K562 (cell line): ENCODE data around the gene SUN5. TPM values are rescaled to one million over a fixed set of nuclear protein-coding genes. Genes with fewer than 3 reads are reported as not detected.

Source experiments
- ATAC-seq: fragments of 200-7000 bp; cut with Tn5 transposase; 3 replicates; pipeline ENCODE4 v1.9.1; 2020; ENCODE audit warnings: moderate library complexity
- BruUV-seq: library from RNA; stranded (reverse); fragments of 400-500 nt; replicated peaks from 2 replicates; lab custom pipeline; 2021; lab: Mats Ljungman, UMichigan
- CTCF ChIA-PET: fragments of 300-600 bp; formaldehyde crosslinking; extraction: SDS; loops from one replicate; lab custom pipeline; 2021; ENCODE audit warnings: low intra/inter-chr PET ratio; lab: Yijun Ruan, JAX
- POLR2A ChIA-PET: fragments of 300-600, 350-650 bp; sonication (Branson Sonifier 250); formaldehyde crosslinking; extraction: SDS; loops from one replicate; lab custom pipeline; 2021; ENCODE audit warnings: antibody characterized with exemption, inconsistent platforms; lab: Yijun Ruan, JAX
- DNase-seq, 4 experiments: peaks; one replicate each; pipeline versions ENCODE4 v3.0.0 to v3.0.0-alpha.2; 2011 to 2018; ENCODE audit warnings: low spot score in 3 of 4, mixed read lengths in 3 of 4; ENCODE audit errors: extremely low read depth in 1 of 4
- FAIRE-seq: peaks from 2 replicates; lab custom pipeline; 2011; peaks lifted over from hg19 to GRCh38; lab: Jason Lieb, UNC
- H2AFZ ChIP-seq: 2 replicates; pipeline ENCODE4 v1.6.0; 2011; ENCODE audit warnings: low read depth, low read length, control low read depth, inconsistent platforms
- H3K27ac ChIP-seq: fragments of 200-600 bp; 3 replicates; pipeline ENCODE4 v1.8.0; 2011; ENCODE audit warnings: low read depth, mild to moderate bottlenecking, control low read depth, inconsistent platforms, low read length, moderate library complexity, mixed read lengths; ENCODE audit errors: extremely low read depth
- H3K27me3 ChIP-seq, 2 experiments: fragments of 300-600 bp in 1 of 2; 2 replicates in 1 of 2; 3 replicates in 1 of 2; pipeline versions ENCODE4 v1.6.0 to v1.8.0; 2011; ENCODE audit warnings: inconsistent platforms in 2 of 2, low read length in 2 of 2, mild to moderate bottlenecking in 1 of 2, mixed read lengths in 1 of 2, moderate library complexity in 1 of 2; ENCODE audit not compliant: control insufficient read depth in 2 of 2, insufficient read depth in 2 of 2
- H3K36me3 ChIP-seq: fragments of 300-600 bp; 3 replicates; pipeline ENCODE4 v1.8.0; 2011; ENCODE audit warnings: mild to moderate bottlenecking, low read length, inconsistent platforms; ENCODE audit not compliant: control insufficient read depth, insufficient read depth
- H3K4me1 ChIP-seq, 2 experiments: fragments of 200-600 bp in 1 of 2; replicated peaks in 1 of 2; 2 replicates in 1 of 2; 3 replicates in 1 of 2; pipeline versions ENCODE4 v1.5.1 to v1.8.0; 2011; ENCODE audit warnings: inconsistent platforms in 2 of 2, low read length in 2 of 2, mild to moderate bottlenecking in 1 of 2, mixed read lengths in 1 of 2, moderate library complexity in 1 of 2; ENCODE audit not compliant: control insufficient read depth in 2 of 2, insufficient read depth in 2 of 2
- H3K4me2 ChIP-seq: 2 replicates; pipeline ENCODE4 v1.6.1; 2011; ENCODE audit warnings: low read length, control low read depth, inconsistent platforms, mixed read lengths; ENCODE audit not compliant: insufficient read depth
- H3K4me3 ChIP-seq: fragments of 200-600 bp; sonication (generic), shearing (Covaris generic); 2 replicates; pipeline ENCODE4 v1.5.1; 2016; ENCODE audit warnings: control low read depth, inconsistent platforms
- H3K79me2 ChIP-seq: fragments of 200-600 bp; 3 replicates; pipeline ENCODE4 v1.8.0; 2011; ENCODE audit warnings: low read length, inconsistent platforms; ENCODE audit not compliant: control insufficient read depth, insufficient read depth
- H3K9ac ChIP-seq, 2 experiments: 2 replicates each; pipeline versions ENCODE4 v1.6.0 to v1.6.1; 2011; ENCODE audit warnings: low read depth in 2 of 2, low read length in 2 of 2, control low read depth in 1 of 2, inconsistent platforms in 1 of 2, mild to moderate bottlenecking in 1 of 2, mixed read lengths in 1 of 2; ENCODE audit not compliant: insufficient read depth in 1 of 2
- H3K9me1 ChIP-seq: one replicate; pipeline ENCODE4 v1.6.0; 2011; ENCODE audit warnings: inconsistent platforms, mild to moderate bottlenecking, low read length, moderate library complexity; ENCODE audit not compliant: control insufficient read depth, insufficient read depth
- H3K9me3 ChIP-seq: replicated peaks from 2 replicates; pipeline ENCODE4 v1.5.1; 2011; ENCODE audit warnings: low read depth, low read length, inconsistent platforms; ENCODE audit not compliant: control insufficient read depth, insufficient read depth
- H4K20me1 ChIP-seq: replicated peaks from 2 replicates; pipeline ENCODE4 v1.6.1; 2011; ENCODE audit warnings: low read length, inconsistent platforms, mixed read lengths; ENCODE audit not compliant: control insufficient read depth, insufficient read depth
- CBX5 ChIP-seq: IDR thresholded peaks from 2 replicates; pipeline ENCODE4 v1.6.1; 2014; ENCODE audit warnings: low read depth, borderline replicate concordance
- CREM ChIP-seq: IDR thresholded peaks from 2 replicates; pipeline ENCODE4 v1.6.1; 2014; ENCODE audit warnings: antibody characterized with exemption, low read depth
- ELK1 ChIP-seq: sonication (generic); formaldehyde crosslinking; IDR thresholded peaks from 2 replicates; pipeline ENCODE4 v1.8.1; 2022; ENCODE audit warnings: missing genetic modification reagents
- HNRNPH1 ChIP-seq: fragments of 200-400 bp; formaldehyde crosslinking; optimal IDR thresholded peaks from 2 replicates; pipeline ENCODE3; 2017; ENCODE audit warnings: low read depth, mild to moderate bottlenecking, low read length, moderate library complexity
- MIER1 ChIP-seq: fragments of 450-650 bp; IDR thresholded peaks from 2 replicates; pipeline ENCODE4 v1.6.1; 2016; ENCODE audit warnings: antibody characterized with exemption, mild to moderate bottlenecking, low read depth
- SRSF7 ChIP-seq: fragments of 200-400 bp; formaldehyde crosslinking; optimal IDR thresholded peaks from 2 replicates; pipeline ENCODE3; 2017; ENCODE audit warnings: mild to moderate bottlenecking, low read depth, low read length
- TAF1 ChIP-seq: IDR thresholded peaks from 2 replicates; pipeline ENCODE4 v1.6.1; 2011; ENCODE audit warnings: mild to moderate bottlenecking, low read length, moderate library complexity; ENCODE audit not compliant: insufficient read depth, control insufficient read depth, severe bottlenecking; ENCODE audit errors: extremely low read depth
- TEAD2 ChIP-seq: fragments of 450-650 bp; IDR thresholded peaks from 2 replicates; pipeline ENCODE4 v1.6.1; 2016; ENCODE audit warnings: missing genetic modification characterization, control low read depth, missing compliant biosample characterization
- TFE3 ChIP-seq: fragments of 450-650 bp; formaldehyde crosslinking; IDR thresholded peaks from 2 replicates; pipeline ENCODE4 v1.4.0; 2020; ENCODE audit warnings: mild to moderate bottlenecking, mixed read lengths
- TSC22D4 ChIP-seq: fragments of 450-650 bp; IDR thresholded peaks from 2 replicates; pipeline ENCODE4 v1.6.1; 2016; ENCODE audit warnings: missing genetic modification characterization, missing biosample characterization, control low read depth
- TSHZ1 ChIP-seq: fragments of 250-450 bp; sonication (Bioruptor Pico); IDR thresholded peaks from 2 replicates; pipeline ENCODE4 v1.4.0; 2020; ENCODE audit warnings: mild to moderate bottlenecking, moderate library complexity
- ZFP1 ChIP-seq: fragments of 450-650 bp; formaldehyde crosslinking; IDR thresholded peaks from 2 replicates; pipeline ENCODE4 v1.4.0; 2020; ENCODE audit warnings: mild to moderate bottlenecking, mixed read lengths
- ZMIZ1 ChIP-seq, 2 experiments: fragments of 150-350 bp in 1 of 2; IDR thresholded peaks; 2 replicates each; pipeline ENCODE4 v1.6.1; 2012 to 2016; ENCODE audit warnings: low read depth in 2 of 2, low read length in 2 of 2, mild to moderate bottlenecking in 1 of 2, moderate library complexity in 1 of 2
- WGBS: fragments of 100-300 bp; shearing (Covaris generic); methylation state at CpG from one replicate; pipeline ENCODE4 v1.1.6; 2016; ENCODE audit warnings: low coverage, mixed read lengths; ENCODE audit not compliant: insufficient coverage; ENCODE audit errors: missing lambda C conversion rate; 5-methylcytosine and 5-hydroxymethylcytosine counted together
- in situ Hi-C: fragments of 300-500 bp; cut with MboI; formaldehyde crosslinking; loops from 4 replicates; pipeline ENCODE4 v1.15.0; 2018; ENCODE audit warnings: inconsistent platforms, mixed read lengths
- intact Hi-C: fragments of 100-400 bp; cut with micrococcal nuclease; formaldehyde crosslinking; loops from 2 replicates; pipeline ENCODE4 v1.14.2; 2022
- polyA plus RNA-seq, 8 experiments: library from polyadenylated mRNA; depleted of rRNA in 4 of 8; stranded (reverse) in 5 of 8; unstranded in 3 of 8; fragments of >200 nt; fragmentation: Nextera tagmentation in 2 of 8; fragmentation: Illumina TruSeq in 1 of 8; extraction: Ambion mirVana in 2 of 8; extraction: Trizol in 1 of 8; gene quantifications; 2 replicates each; pipeline versions ENCODE4 v1.2.1 to v1.2.3, GENCODE V29; 2011 to 2014; ENCODE audit warnings: inconsistent platforms in 1 of 8, missing spikeins in 1 of 8
- total RNA-seq, 7 experiments: library from RNA; depleted of rRNA in 6 of 7; stranded (reverse); fragments of >200 nt in 6 of 7; fragmentation: Illumina TruSeq in 2 of 7; extraction: Trizol in 2 of 7; gene quantifications; 2 replicates each; pipeline versions ENCODE4 v1.2.1 to v1.2.3, GENCODE V29; 2011 to 2021; ENCODE audit warnings: low replicate concordance in 1 of 7

SUN5 gene
- total and polyA plus RNA-seq, 9 of the 15 experiments (the other 6 are each of a cell fraction or from before 2014, with no cell fraction given): not detected

- no peaks in the 10 kb centered on the region for H3K9me3 ChIP-seq
- H3K4me1 ChIP-seq: no peaks in the 10 kb centered on the region; a peak in 1 of 5 replicates
- CTCF ChIA-PET: no interaction called here
- H3K4me3 ChIP-seq: no peak overlapping the region
- no peak overlapping the region for H3K4me2 ChIP-seq
- intact Hi-C loops: no loop called here
- H3K27ac ChIP-seq: no peak overlapping the region
- FAIRE-seq (no peak), DNase-seq (peak; percentile 27 to 39 (median 31)), ATAC-seq (peak; percentile 84)
- no peaks in the 10 kb centered on the region for H3K79me2 ChIP-seq
- H3K27me3 ChIP-seq: peaks cover 11 to 45% of the 10 kb centered on the region in 2 experiments; a peak in 4 of 5 replicates
- POLR2A ChIA-PET: interaction anchor here (0.8 kb wide), 1 partner anchor 11 kb away, joined by 5 read pairs; no protein-coding TSS in a partner anchor
- in situ Hi-C loops: no loop called here
- BruUV-seq: no TSS peak
- no peaks in the 10 kb centered on the region for H3K36me3 ChIP-seq
- no peak overlapping the region for H3K9ac ChIP-seq
- H2AFZ ChIP-seq: no peak overlapping the region
- 8% methylated on average over 7 of the region's 7 CpGs for whole genome bisulfite sequencing
- H4K20me1 ChIP-seq: 0 out of 2 replicates have a peak, but pooled peaks cover 11% of the 10 kb centered on the region
- no peaks in the 10 kb centered on the region for H3K9me1 ChIP-seq
- TF ChIP-seq CBX5 (no peak), TAF1 (no peak), HNRNPH1 (no peak), TSHZ1 (CRISPR knock-in tag) (no peak), SRSF7 (no peak), MIER1 (no peak), ZMIZ1 (IDR thresholded peaks at IDR 0.05; ENCODE audit: low read depth in 2 of 2, low read length in 2 of 2) (no peak), ELK1 (CRISPR knock-in tag) (no peak), TSC22D4 (tag) (no peak), CREM (no peak), TFE3 (no peak), TEAD2 (tag) (no peak), ZFP1 (CRISPR knock-in tag) (no peak)
Measured at GRCh38 chr20:32984196-32984595, 20.0 kb downstream of the SUN5 start.
